ENCODE measurements around the gene IGF2R.

The IGF2R gene

DNA sequence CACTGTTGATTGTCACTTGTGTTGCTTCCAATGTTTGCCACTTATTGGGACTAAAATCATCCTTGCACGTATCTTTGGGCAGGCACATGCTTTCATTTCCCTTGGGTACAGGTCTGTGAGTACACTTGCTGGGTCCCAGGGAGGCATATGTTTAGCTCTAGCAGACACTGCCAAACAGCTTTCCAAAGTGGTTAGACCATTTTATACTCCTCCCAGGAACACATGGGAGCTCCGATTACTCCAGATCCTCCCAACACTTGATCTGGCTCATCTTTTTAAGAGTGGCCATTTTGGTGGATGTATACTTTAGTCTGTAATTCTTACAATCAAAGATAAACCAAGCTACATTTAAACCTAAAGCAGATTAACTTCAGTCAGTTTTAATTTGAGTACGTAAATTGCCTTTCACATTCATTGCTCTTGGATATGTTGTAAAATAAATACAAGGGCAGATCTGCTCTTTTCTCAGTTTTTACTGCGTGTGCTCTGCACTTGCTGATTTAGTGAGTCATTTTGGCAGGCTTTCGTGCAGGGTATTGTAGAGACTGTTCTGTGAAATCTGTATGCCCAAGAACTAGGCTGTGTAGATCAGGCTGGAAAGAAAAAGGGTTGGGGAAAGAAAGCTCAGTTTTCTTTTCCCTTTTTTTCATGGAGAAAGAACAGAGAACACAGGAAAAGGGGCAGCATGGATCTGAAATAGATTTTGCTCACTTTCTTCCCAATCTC, 172.3 kb downstream of the IGF2R start:
- no peaks in the 10 kb centered on the region for H3K27me3 ChIP-seq (ENCODE audit: low read depth, low read length)
- H2AFZ ChIP-seq (ENCODE audit: low read depth, low read length) = no peak overlapping the region
- no peaks in the 10 kb centered on the region for H3K79me2 ChIP-seq (ENCODE audit: low read length)
- no peak overlapping the region for H3K9ac ChIP-seq (ENCODE audit: low read length)
- TF ChIP-seq EZH2phosphoT487 (IDR thresholded peaks at IDR 0.05; ENCODE audit: low read depth) = no peak
- TF ChIP-seq, protein P1, sequence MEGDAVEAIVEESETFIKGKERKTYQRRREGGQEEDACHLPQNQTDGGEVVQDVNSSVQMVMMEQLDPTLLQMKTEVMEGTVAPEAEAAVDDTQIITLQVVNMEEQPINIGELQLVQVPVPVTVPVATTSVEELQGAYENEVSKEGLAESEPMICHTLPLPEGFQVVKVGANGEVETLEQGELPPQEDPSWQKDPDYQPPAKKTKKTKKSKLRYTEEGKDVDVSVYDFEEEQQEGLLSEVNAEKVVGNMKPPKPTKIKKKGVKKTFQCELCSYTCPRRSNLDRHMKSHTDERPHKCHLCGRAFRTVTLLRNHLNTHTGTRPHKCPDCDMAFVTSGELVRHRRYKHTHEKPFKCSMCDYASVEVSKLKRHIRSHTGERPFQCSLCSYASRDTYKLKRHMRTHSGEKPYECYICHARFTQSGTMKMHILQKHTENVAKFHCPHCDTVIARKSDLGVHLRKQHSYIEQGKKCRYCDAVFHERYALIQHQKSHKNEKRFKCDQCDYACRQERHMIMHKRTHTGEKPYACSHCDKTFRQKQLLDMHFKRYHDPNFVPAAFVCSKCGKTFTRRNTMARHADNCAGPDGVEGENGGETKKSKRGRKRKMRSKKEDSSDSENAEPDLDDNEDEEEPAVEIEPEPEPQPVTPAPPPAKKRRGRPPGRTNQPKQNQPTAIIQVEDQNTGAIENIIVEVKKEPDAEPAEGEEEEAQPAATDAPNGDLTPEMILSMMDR (IDR thresholded peaks at IDR 0.05; ENCODE audit: low read depth, low read length) = no peak
- no peak overlapping the region for H3K27ac ChIP-seq (ENCODE audit: low read length)
- H3K9me3 ChIP-seq (ENCODE audit: insufficient read depth, low read length) = no peaks in the 10 kb centered on the region
- H3K4me1 ChIP-seq (ENCODE audit: low read length) = peaks cover 3% of the 10 kb centered on the region
- H3K4me2 ChIP-seq (ENCODE audit: low read length) = no peak overlapping the region
- no peaks in the 10 kb centered on the region for H4K20me1 ChIP-seq (ENCODE audit: insufficient read depth, low read length)
- no peak overlapping the region for H3K4me3 ChIP-seq (ENCODE audit: low read length)
- no peaks in the 10 kb centered on the region for H3K36me3 ChIP-seq (replicated peaks; ENCODE audit: low read depth, low read length)

DNA sequence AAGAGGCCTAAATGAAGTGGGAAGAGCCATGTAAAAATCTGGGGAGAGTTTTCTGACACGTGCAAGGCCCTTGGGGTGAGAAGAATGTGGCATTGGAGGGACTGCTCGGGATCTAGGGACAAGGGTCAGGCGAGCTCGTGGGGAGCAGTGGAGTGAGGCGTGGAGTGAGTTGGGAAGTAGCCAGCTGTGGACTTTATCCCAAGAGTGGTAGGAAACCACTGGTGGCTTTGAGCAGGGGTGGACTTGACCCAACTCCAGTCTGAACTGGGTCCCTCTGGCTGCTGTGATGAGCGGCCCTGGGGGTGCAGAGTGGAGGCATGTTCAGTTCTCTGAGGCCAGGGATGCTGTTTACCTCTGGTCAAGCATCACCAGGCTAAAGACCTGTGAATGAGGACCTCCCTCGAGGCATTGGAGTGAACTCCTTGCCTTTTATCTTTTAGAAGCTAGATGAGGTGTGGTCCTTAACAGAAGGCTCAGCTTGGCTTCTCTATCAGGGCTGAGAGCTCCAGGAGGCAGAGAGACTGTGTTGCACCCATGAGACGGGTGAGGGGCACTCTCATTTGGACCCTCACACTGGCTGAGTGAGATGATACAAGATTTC, 173.3 kb downstream of the IGF2R start:
- Histone ChIP-seq H3K79me2 (ENCODE audit: low read length) (no peaks in the 10 kb centered on the region), H3K27me3 (ENCODE audit: low read depth, low read length) (no peaks in the 10 kb centered on the region), H3K27ac (ENCODE audit: low read length) (no peak overlapping the region), H3K4me3 (ENCODE audit: low read length) (no peak overlapping the region), H2AFZ (ENCODE audit: low read depth, low read length) (no peak overlapping the region), H3K4me2 (ENCODE audit: low read length) (no peak overlapping the region), H3K9ac (ENCODE audit: low read length) (no peak overlapping the region), H4K20me1 (ENCODE audit: insufficient read depth, low read length) (no peaks in the 10 kb centered on the region), H3K36me3 (replicated peaks; ENCODE audit: low read depth, low read length) (no peaks in the 10 kb centered on the region), H3K4me1 (ENCODE audit: low read length) (peaks cover 3% of the 10 kb centered on the region), H3K9me3 (ENCODE audit: insufficient read depth, low read length) (no peaks in the 10 kb centered on the region)
- TF ChIP-seq, protein P1 (IDR thresholded peaks at IDR 0.05; ENCODE audit: low read depth, low read length) = no peak
- TF ChIP-seq EZH2phosphoT487 (IDR thresholded peaks at IDR 0.05; ENCODE audit: low read depth) = no peak

- H3K79me2 ChIP-seq (ENCODE audit: low read length) = no peaks in the 10 kb centered on the region
- H3K4me1 ChIP-seq (ENCODE audit: low read length) = no peaks in the 10 kb centered on the region
- H3K4me2 ChIP-seq (ENCODE audit: low read length) = no peak overlapping the region
- TF ChIP-seq, protein P1 (IDR thresholded peaks at IDR 0.05; ENCODE audit: low read depth, low read length) = no peak
- TF ChIP-seq EZH2phosphoT487 (IDR thresholded peaks at IDR 0.05; ENCODE audit: low read depth) = no peak
- no peaks in the 10 kb centered on the region for H3K27me3 ChIP-seq (ENCODE audit: low read depth, low read length)
- H4K20me1 ChIP-seq (ENCODE audit: insufficient read depth, low read length) = no peaks in the 10 kb centered on the region
- H2AFZ ChIP-seq (ENCODE audit: low read depth, low read length) = no peak overlapping the region
- H3K9ac ChIP-seq (ENCODE audit: low read length) = no peak overlapping the region
- no peaks in the 10 kb centered on the region for H3K9me3 ChIP-seq (ENCODE audit: insufficient read depth, low read length)
- no peaks in the 10 kb centered on the region for H3K36me3 ChIP-seq (replicated peaks; ENCODE audit: low read depth, low read length)
- no peak overlapping the region for H3K4me3 ChIP-seq (ENCODE audit: low read length)
- no peak overlapping the region for H3K27ac ChIP-seq (ENCODE audit: low read length)
Observed at GRCh38 chr6:160146454-160147145, 177.7 kb downstream of the IGF2R start.

DNA sequence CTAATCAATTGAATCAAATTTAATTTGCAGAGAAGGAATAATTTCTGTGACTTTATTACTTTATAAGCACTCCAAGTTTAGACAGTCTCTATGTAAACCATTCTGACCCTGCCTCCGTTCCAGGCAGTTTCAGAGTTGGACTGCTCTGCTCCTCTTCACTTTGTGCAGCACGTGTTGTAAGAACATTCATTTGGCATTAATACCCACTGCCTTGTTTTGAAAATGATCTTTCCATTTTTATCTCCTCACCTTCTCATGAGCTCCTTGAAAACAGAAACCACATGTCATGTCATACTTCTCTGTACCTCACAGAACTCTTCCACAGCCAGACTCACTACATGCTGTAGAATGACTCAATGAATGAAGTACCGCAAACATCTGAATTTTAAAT, 178.3 kb downstream of the IGF2R start:
- H3K4me2 ChIP-seq (ENCODE audit: low read length) = no peak overlapping the region
- TF ChIP-seq, protein P1 (IDR thresholded peaks at IDR 0.05; ENCODE audit: low read depth, low read length) = no peak
- no peak for TF ChIP-seq EZH2phosphoT487 (IDR thresholded peaks at IDR 0.05; ENCODE audit: low read depth)
- H3K4me3 ChIP-seq (ENCODE audit: low read length) = no peak overlapping the region
- no peak overlapping the region for H3K9ac ChIP-seq (ENCODE audit: low read length)
- H4K20me1 ChIP-seq (ENCODE audit: insufficient read depth, low read length) = no peaks in the 10 kb centered on the region
- H3K27me3 ChIP-seq (ENCODE audit: low read depth, low read length) = no peaks in the 10 kb centered on the region
- no peaks in the 10 kb centered on the region for H3K79me2 ChIP-seq (ENCODE audit: low read length)
- no peak overlapping the region for H3K27ac ChIP-seq (ENCODE audit: low read length)
- no peaks in the 10 kb centered on the region for H3K36me3 ChIP-seq (replicated peaks; ENCODE audit: low read depth, low read length)
- H3K9me3 ChIP-seq (ENCODE audit: insufficient read depth, low read length) = no peaks in the 10 kb centered on the region
- H2AFZ ChIP-seq (ENCODE audit: low read depth, low read length) = no peak overlapping the region
- no peaks in the 10 kb centered on the region for H3K4me1 ChIP-seq (ENCODE audit: low read length)
